Pancreas (tissue), 10 donors: ENCODE data around the gene DCBLD2. TPM values are rescaled to one million over a fixed set of nuclear protein-coding genes. Genes with fewer than 3 reads are reported as not detected.

Experiments used
- ATAC-seq, 4 donors: fragments of 200-7000 bp; cut with Tn5 transposase; one replicate each; pipeline versions ENCODE4 v1.8.0 to v1.9.1; 2020; ENCODE audit warnings: mild to moderate bottlenecking in 4 of 4, moderate library complexity in 4 of 4
- DNase-seq, 6 donors: peaks; one replicate each; pipeline ENCODE4 v3.0.0-alpha.2; 2020
- FAIRE-seq: peaks from 2 replicates; lab custom pipeline; 2012; peaks lifted over from hg19 to GRCh38; lab: Jason Lieb, UNC
- H3K27ac ChIP-seq, 4 donors: fragments of 200-600 bp; sonication (generic); 1 replicate in 3 of 4; 2 replicates in 1 of 4; pipeline versions ENCODE4 v1.5.0 to v1.8.0; 2020
- H3K27me3 ChIP-seq, 4 donors: fragments of 200-600 bp; one replicate each; pipeline ENCODE4 v1.8.0; 2021
- H3K36me3 ChIP-seq, 3 donors: fragments of 200-600 bp; sonication (generic) in 1 of 3; one replicate each; pipeline versions ENCODE4 v1.5.0 to v1.8.0; 2020 to 2021
- H3K4me1 ChIP-seq, 3 donors: fragments of 200-600 bp; one replicate each; pipeline ENCODE4 v1.8.0; 2021
- H3K4me3 ChIP-seq, 4 donors: fragments of 200-600 bp; sonication (generic) in 2 of 4; one replicate each; pipeline versions ENCODE4 v1.5.0 to v1.8.0; 2020 to 2021
- H3K9me3 ChIP-seq, 4 donors: fragments of 200-600 bp; one replicate each; pipeline ENCODE4 v1.8.0; 2021
- CTCF ChIP-seq, 4 donors: fragments of 200-600 bp; sonication (generic) in 3 of 4; IDR thresholded peaks; one replicate each; pipeline versions ENCODE4 v1.5.0 to v1.8.0; 2021; ENCODE audit warnings: antibody characterized with exemption in 4 of 4
- WGBS, 2 donors: extraction: QIAGEN DNeasy Blood & Tissue Kit; methylation state at CpG; one replicate each; pipeline ENCODE4 v1.1.7; 2013; 5-methylcytosine and 5-hydroxymethylcytosine counted together
- intact Hi-C, 3 donors: fragments of 100-400 bp; cut with DNase I; formaldehyde crosslinking; loops; one replicate each; pipeline versions ENCODE4 v1.11.1 to v1.14.2; 2022
- polyA plus RNA-seq, 2 donors: library from polyadenylated mRNA; stranded (reverse); fragments of 200-250 nt; gene quantifications; one replicate each; pipeline ENCODE4 v1.2.3, GENCODE V29; 2013
- total RNA-seq, 6 donors: library from RNA; stranded (reverse); fragmentation: NEBNext Ultra II Directional in 4 of 6; extraction: Animal tissue kit (Norgen Biotek cat#: 25700) in 4 of 6; gene quantifications; one replicate each; pipeline versions ENCODE4 v1.2.1 to v1.2.4, GENCODE V29; 2021 to 2023
- donor health status: healthy with polysubstance abuse.
- donor health status: DM: no; HTN: no; CAD: no; lungs with moderate emphysema.
- donor health status: DM: no; HTN: no; CAD: no.
- donor health status: control.
- donor health status: control.
- donor health status: Bipolar disorder and iron deficiency.
- donor health status: DM: yes; HTN: yes; CAD: no.
- donor health status: DM: no; HTN: no; CAD: no.
- donor health status: DM: no; HTN: no; CAD: no.
- donor health status: DM: yes; HTN: yes; CAD: no.

Gene DCBLD2
- total and polyA plus RNA-seq, 8 donors = 2.2 to 12.9 (median 6.9) TPM

GRCh38 chr3:98764472-98764884, 137.0 kb downstream of the DCBLD2 start:
- WGBS, 2 donors = 38 to 41% methylated on average over 4 of the region's 4 CpGs
- Histone ChIP-seq H3K36me3 (no peaks in the 10 kb centered on the region), H3K27me3 (no peaks in the 10 kb centered on the region), H3K4me1 (peaks cover 0 to 6% (median 0%) of the 10 kb centered on the region in 3 donors), H3K27ac (no peak overlapping the region), H3K9me3 (no peaks in the 10 kb centered on the region), H3K4me3 (no peak overlapping the region)
- intact Hi-C loops = no loop called here
- DNase-seq (no peak), FAIRE-seq (no peak), ATAC-seq (peak in 2 of 4 donors; percentile 20 to 38)
- no peak for TF ChIP-seq CTCF (IDR thresholded peaks at IDR 0.05)

GRCh38 chr3:98763819-98764418, 137.6 kb downstream of the DCBLD2 start:
- intact Hi-C loops = no loop called here
- no peak for DNase-seq
- Histone ChIP-seq H3K4me1 (peaks cover 0 to 6% (median 0%) of the 10 kb centered on the region in 3 donors), H3K36me3 (no peaks in the 10 kb centered on the region), H3K9me3 (no peaks in the 10 kb centered on the region), H3K27ac (no peak overlapping the region), H3K27me3 (no peaks in the 10 kb centered on the region), H3K4me3 (peak overlapping the region in 1 of 4 donors; percentile 17)
- FAIRE-seq = no peak
- no peak for ATAC-seq
- 53 to 57% methylated on average over 5 of the region's 5 CpGs for WGBS, 2 donors
- no peak for TF ChIP-seq CTCF (IDR thresholded peaks at IDR 0.05)

- ATAC-seq (peak in 3 of 4 donors; percentile 59 to 68 (median 68)), DNase-seq (peak in 1 of 6 donors; percentile 42), FAIRE-seq (no peak)
- 44 to 45% methylated on average over 1 of the region's 1 CpG for WGBS, 2 donors
- intact Hi-C loops = no loop called here
- no peak for TF ChIP-seq CTCF (IDR thresholded peaks at IDR 0.05)
- H3K9me3 ChIP-seq = no peaks in the 10 kb centered on the region
- H3K4me1 ChIP-seq = peaks cover 0 to 9% (median 0%) of the 10 kb centered on the region in 3 donors
- H3K36me3 ChIP-seq = no peaks in the 10 kb centered on the region
- peak within 1 kb of the TSS in 1 of 4 donors; percentile 17 for H3K4me3 ChIP-seq
- no peaks in the 10 kb centered on the region for H3K27me3 ChIP-seq
- H3K27ac ChIP-seq = no peak within 1 kb of the TSS
Measured at GRCh38 chr3:98763076-98763475, 138.4 kb downstream of the DCBLD2 start, which contains the start of gene ST3GAL6. TSS of gene ST3GAL6 (plus strand) at chr3:98763340. CDS start at chr3:98768441, 5,101 bp downstream.

GRCh38 chr3:98761643-98762229, 139.8 kb downstream of the DCBLD2 start:
- Histone ChIP-seq H3K36me3 (no peaks in the 10 kb centered on the region), H3K9me3 (no peaks in the 10 kb centered on the region), H3K4me1 (peaks cover 0 to 6% (median 0%) of the 10 kb centered on the region in 3 donors), H3K27ac (peak overlapping the region in 2 of 4 donors; percentile 33 to 34), H3K27me3 (no peaks in the 10 kb centered on the region), H3K4me3 (no peak overlapping the region)
- intact Hi-C loops = no loop called here
- peak in 3 of 4 donors; percentile 24 to 54 (median 48) for ATAC-seq
- TF ChIP-seq CTCF (IDR thresholded peaks at IDR 0.05) = no peak
- no peak for DNase-seq
- 63 to 73% methylated on average over 2 of the region's 2 CpGs for WGBS, 2 donors
- FAIRE-seq = no peak

- no peak overlapping the region for H3K27ac ChIP-seq
- no peaks in the 10 kb centered on the region for H3K9me3 ChIP-seq
- DNase-seq = no peak
- H3K27me3 ChIP-seq = no peaks in the 10 kb centered on the region
- H3K4me3 ChIP-seq = no peak overlapping the region
- intact Hi-C loops = no loop called here
- no peaks in the 10 kb centered on the region for H3K36me3 ChIP-seq
- TF ChIP-seq CTCF (IDR thresholded peaks at IDR 0.05) = no peak
- no peak for ATAC-seq
- H3K4me1 ChIP-seq = peaks cover 0 to 3% (median 0%) of the 10 kb centered on the region in 3 donors
- no peak for FAIRE-seq
- 95 to 98% methylated on average over 2 of the region's 2 CpGs for WGBS, 2 donors
Measured at GRCh38 chr3:98759629-98760028, 141.9 kb downstream of the DCBLD2 start.
